Osteocyte (in vitro differentiated cells): ENCODE results near the gene ASCC1. TPM values are rescaled to one million over a fixed set of nuclear protein-coding genes. Genes with fewer than 3 reads are reported as not detected.
A peak's percentile ranks its signal among the peaks of the same experiment; 100 is the strongest.
"Not testable (repeated sequence)": the region's sequence is repeated elsewhere in the genome, so short reads cannot be mapped to it uniquely, and the experiment has no call there.

Source experiments
- DNase-seq: peaks from one replicate; pipeline ENCODE4 v3.0.0; 2021; ENCODE audit warnings: mixed read lengths; ENCODE audit not compliant: unreplicated experiment; ENCODE audit errors: extremely low spot score
- H3K27ac Mint-ChIP-seq: one replicate; pipeline ENCODE4 v1.8.0; 2021; ENCODE audit warnings: mild to moderate bottlenecking, mixed read lengths; ENCODE audit not compliant: unreplicated experiment
- H3K27me3 Mint-ChIP-seq: one replicate; pipeline ENCODE4 v1.8.0; 2021; ENCODE audit warnings: mixed read lengths; ENCODE audit not compliant: unreplicated experiment
- H3K36me3 Mint-ChIP-seq: one replicate; pipeline ENCODE4 v1.8.0; 2021; ENCODE audit warnings: mixed read lengths; ENCODE audit not compliant: unreplicated experiment
- H3K4me1 Mint-ChIP-seq: one replicate; pipeline ENCODE4 v1.8.0; 2021; ENCODE audit warnings: mixed read lengths; ENCODE audit not compliant: unreplicated experiment
- H3K4me3 Mint-ChIP-seq: one replicate; pipeline ENCODE4 v1.8.0; 2021; ENCODE audit warnings: mild to moderate bottlenecking, moderate library complexity, mixed read lengths; ENCODE audit not compliant: unreplicated experiment
- H3K9me3 Mint-ChIP-seq: one replicate; pipeline ENCODE4 v1.8.0; 2021; ENCODE audit warnings: mixed read lengths; ENCODE audit not compliant: unreplicated experiment
- CTCF ChIP-seq: fragments of 200-600 bp; sonication (generic); IDR thresholded peaks from 2 replicates; pipeline ENCODE4 v1.5.0; 2021; ENCODE audit warnings: antibody characterized with exemption, mild to moderate bottlenecking, moderate library complexity
- total RNA-seq: library from RNA; stranded (reverse); gene quantifications from 2 replicates; pipeline ENCODE4 v1.2.1, GENCODE V29; 2021

ASCC1 gene
- total RNA-seq, 1 donor from 2014 or later, result 39.1 TPM

- Mint-ChIP-seq H3K9me3 (no peaks in the 10 kb centered on the region), H3K27ac (peak overlapping the region; percentile 68), H3K36me3 (no peaks in the 10 kb centered on the region), H3K4me3 (no peak overlapping the region), H3K4me1 (peaks cover 67% of the 10 kb centered on the region), H3K27me3 (no peaks in the 10 kb centered on the region)
- no peak for DNase-seq
- TF ChIP-seq CTCF, result no peak
Measured at GRCh38 chr10:72253578-72253977, 37.5 kb upstream of the ASCC1 start.

GRCh38 chr10:72252972-72253371, 36.9 kb upstream of the ASCC1 start:
- H3K27ac Mint-ChIP-seq, result peak overlapping the region; percentile 68
- DNase-seq, result no peak
- no peaks in the 10 kb centered on the region for H3K27me3 Mint-ChIP-seq
- H3K4me1 Mint-ChIP-seq, result peaks cover 68% of the 10 kb centered on the region
- no peaks in the 10 kb centered on the region for H3K36me3 Mint-ChIP-seq
- H3K9me3 Mint-ChIP-seq, result no peaks in the 10 kb centered on the region
- H3K4me3 Mint-ChIP-seq, result no peak overlapping the region
- TF ChIP-seq CTCF, result no peak

GRCh38 chr10:72251635-72252034, 35.6 kb upstream of the ASCC1 start:
- Mint-ChIP-seq H3K36me3 (no peaks in the 10 kb centered on the region), H3K27me3 (no peaks in the 10 kb centered on the region), H3K4me1 (peaks cover 71% of the 10 kb centered on the region), H3K9me3 (no peaks in the 10 kb centered on the region), H3K27ac (peak overlapping the region; percentile 2), H3K4me3 (no peak overlapping the region)
- no peak for TF ChIP-seq CTCF
- DNase-seq, result no peak

GRCh38 chr10:72250666-72251065, 34.6 kb upstream of the ASCC1 start:
- H3K36me3 Mint-ChIP-seq, result no peaks in the 10 kb centered on the region
- no peaks in the 10 kb centered on the region for H3K9me3 Mint-ChIP-seq
- DNase-seq, result no peak
- H3K4me1 Mint-ChIP-seq, result peaks cover 70% of the 10 kb centered on the region
- peak overlapping the region; percentile 14 for H3K4me3 Mint-ChIP-seq
- TF ChIP-seq CTCF, result no peak
- peak overlapping the region; percentile 80 for H3K27ac Mint-ChIP-seq
- H3K27me3 Mint-ChIP-seq, result no peaks in the 10 kb centered on the region

GRCh38 chr10:72249176-72249862, 33.2 kb upstream of the ASCC1 start:
- not testable (repeated sequence) for H3K4me3 Mint-ChIP-seq, DNase-seq, H3K9me3 Mint-ChIP-seq, H3K27me3 Mint-ChIP-seq, H3K36me3 Mint-ChIP-seq
- Mint-ChIP-seq H3K27ac (peak overlapping the region; percentile 98), H3K4me1 (peaks cover 70% of the 10 kb centered on the region)
